GM19468 (cell line): ENCODE results near the gene GAS2L3.
"Not testable (repeated sequence)": the region's sequence is repeated elsewhere in the genome, so short reads cannot be mapped to it uniquely, and the experiment has no call there.

Experiments used
- ATAC-seq: cut with Tn5 transposase; IDR thresholded peaks from one replicate; pipeline ENCODE4 v1.9.1; 2021; ENCODE audit warnings: mild to moderate bottlenecking, moderate library complexity, moderate number of reproducible peaks; ENCODE audit not compliant: unreplicated experiment; ENCODE audit errors: extremely low read depth

Gene GAS2L3

DNA sequence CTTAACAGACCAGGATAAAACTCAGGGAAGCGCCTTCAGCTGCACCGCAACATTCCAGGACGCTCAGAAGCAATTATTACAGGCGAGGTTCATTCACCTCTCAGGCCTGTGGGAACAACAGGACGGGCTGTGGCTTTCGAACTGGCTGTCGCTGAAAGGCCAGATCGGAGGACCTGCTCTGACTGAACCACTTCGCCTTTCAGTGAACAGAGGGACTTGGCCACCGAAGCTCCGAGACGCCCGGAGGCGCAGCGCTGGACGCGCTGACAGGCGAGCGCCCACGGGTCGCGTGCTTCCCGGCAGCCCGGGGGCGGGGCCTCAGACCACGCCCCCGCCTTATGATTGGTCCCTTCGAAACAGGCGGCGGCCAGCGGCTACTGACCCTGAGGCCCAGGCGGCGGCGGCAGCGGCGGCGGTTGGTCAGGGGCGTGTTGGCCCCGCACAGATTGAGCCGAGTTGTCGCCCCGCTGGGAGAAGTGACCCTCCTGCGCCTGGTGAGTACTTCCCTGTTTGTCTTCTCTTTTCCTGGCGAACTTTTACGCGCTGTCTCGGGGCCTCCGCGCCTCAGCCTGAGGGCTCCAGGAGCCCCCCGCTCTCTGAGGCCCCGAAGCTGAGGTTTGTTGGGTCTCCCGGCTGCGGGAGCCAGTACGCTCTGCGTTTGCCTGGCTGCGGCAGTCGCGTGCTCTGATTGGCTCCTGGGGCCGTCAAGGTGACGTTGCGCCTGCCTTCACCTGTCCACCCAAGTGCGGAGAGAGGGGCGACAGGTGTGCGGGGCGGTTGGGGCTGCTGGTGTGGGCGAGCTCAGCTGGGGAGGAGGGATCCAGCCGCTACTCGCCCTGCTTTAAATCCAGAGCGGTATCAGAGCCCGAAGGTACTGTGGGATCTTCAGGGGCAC is at the start of gene GAS2L3:
Gene GAS2L3 (plus strand): TSS at position 393 of the 895 bp plus-strand sequence. CDS start 21,221 bp downstream, outside the sequence.
- peak; percentile 85 for ATAC-seq

DNA sequence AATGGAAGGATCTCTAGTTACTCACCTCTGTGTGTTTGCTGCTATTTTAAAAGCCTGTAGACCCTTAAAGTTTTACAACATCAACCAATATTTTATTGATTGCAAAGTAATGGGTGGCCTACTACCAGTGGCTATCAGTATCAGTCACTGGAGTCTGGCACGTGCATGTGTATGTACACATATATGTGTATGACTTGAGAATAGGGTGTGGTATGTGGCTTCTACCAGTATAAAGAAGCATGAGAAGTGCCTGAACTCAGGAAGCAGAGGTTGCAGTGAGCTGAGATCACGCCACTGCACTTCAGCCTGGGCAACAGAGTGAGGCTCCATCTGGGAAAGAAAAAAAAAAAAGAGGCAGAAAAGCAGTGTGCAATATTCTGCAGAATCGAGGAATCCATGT is 45.5 kb upstream of the GAS2L3 start:
- ATAC-seq: no peak

DNA sequence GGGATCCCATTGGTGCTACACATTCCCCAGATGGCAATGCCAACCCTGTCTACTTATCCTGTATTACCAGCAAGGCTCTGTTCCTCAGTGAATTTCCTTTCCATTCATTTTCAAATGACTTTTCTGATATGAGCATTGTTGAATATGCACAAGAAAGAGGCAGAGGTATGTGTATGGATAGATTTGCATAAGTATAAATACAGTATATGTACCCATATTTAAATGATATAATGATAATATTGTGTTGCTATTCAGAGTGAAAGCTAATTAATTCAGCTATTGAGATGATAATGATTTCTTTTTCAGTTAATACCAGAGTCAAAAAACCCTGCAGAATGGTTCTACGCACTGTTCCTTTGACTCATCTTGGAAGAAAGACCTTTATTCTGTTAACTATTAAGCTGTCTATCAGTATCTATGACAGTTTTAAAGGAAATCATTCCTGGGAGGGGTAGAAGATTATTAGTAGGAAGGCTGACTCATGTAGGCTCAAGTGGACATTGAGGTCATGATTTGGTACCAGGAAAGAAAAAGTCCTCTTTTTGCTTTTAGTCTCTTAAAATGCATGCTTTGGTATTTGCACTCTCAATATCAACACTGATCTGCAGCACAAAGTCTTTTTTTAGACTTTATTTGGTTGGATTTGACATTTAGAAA is 44.9 kb upstream of the GAS2L3 start:
- no peak for ATAC-seq

DNA sequence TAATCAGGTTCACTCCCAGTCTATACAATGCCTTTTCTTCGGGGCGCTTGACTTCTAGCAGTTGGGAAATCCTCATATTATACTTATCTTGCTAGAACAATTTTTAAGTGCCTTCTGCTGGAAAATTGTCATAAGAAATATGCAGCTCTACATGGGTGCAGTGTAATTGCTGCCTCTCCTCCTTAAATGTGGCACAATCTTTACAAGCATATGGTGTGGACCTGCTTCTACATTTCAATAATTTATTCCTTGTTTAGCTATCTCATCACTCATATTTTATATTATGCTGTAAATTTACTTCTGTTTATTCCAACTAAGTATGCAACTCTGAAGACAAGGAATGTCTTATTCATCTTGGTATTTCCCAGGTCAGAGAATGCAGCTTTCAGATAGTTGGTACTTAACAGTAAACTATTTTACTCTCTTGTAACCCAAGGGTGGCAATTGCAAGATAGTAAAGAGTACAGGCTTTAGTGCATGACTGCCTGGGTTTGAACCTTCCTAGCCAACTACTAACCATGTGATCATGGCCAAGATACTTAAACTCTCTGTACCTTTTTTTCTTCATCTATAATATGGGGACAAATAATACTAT is 43.6 kb upstream of the GAS2L3 start:
- no peak for ATAC-seq

DNA sequence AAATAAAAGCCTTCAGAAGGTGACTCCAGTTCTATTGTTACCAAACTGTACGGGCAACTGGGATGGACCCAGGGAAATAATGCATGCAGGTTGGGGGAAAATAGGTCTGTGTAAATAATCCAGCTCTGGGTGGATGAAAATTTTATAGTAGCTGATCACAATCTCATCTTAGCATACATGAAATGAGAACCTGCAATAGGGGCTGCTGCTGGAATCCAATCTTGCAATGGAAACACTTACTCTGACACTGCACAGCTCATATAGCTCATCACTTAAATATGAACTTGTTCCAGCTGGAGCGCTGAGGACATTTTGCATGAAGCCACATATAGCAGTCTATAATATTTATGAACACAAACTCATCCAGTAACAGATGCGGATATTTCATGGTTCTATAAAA is 40.1 kb upstream of the GAS2L3 start:
- ATAC-seq: no peak

DNA sequence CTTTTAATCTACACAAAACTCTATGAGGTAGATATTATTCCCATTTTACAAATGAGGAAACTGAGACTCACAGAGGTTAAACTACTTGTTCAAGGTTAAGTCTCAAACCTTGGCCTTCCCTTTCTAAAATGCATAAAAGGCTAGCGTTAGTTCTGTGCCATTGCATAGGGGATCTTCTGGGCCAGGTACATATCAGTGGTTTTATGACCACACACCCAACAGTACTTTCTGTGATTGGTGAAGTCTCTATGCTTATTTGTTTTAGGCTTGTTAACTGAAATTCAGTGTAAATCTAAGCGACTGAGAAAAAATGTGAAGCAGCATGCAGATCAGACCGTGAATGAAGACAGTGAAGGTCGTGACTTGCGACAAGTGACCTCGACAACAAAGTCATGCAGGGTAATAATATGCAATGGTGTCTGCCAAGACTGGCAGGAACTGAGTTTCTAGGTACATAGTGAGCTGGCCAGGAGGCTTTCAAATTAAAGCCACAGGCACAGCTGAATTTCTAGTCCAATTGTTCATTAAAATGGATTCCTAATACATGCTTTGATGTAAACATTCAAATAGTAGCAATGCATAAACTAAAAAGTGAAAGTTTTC is 38.8 kb upstream of the GAS2L3 start:
- ATAC-seq: no peak

DNA sequence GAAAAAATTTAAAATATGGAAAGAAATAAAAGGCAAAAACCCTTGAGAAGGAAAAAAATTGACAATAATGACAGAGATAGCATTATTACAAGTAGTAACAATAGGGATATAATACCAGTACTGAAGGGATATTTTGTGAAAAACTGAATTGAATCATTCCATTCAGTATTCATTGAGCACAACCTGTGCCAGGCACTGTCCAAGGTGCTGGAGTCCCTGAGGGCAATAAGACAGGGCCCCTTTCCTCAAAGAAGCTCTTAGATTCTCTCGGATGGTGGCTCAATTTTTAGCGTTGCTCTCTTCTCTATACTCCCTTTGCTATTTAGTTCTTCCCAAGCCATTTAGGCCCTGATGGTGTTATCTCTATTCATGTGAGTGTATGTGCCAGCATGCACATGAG is 34.3 kb upstream of the GAS2L3 start:
- ATAC-seq: no peak

DNA sequence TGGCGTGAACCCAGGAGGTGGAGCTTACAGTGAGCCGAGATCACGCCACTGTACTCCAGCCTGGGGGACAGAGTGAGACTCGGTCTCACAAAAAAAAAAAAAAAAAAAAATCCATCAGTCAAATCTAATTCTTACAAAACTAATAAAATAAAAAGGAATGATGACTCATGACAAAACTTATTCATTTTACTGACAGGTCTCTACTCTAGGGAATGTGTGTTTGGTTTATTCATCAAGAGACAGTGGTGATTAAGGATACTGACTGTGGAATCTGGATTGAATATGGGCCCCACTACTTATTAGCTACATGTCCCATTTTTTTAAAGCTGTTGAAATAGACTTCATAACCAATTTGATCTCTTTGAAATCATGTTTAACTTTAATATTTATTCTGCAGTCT is 29.3 kb upstream of the GAS2L3 start:
- no peak for ATAC-seq

DNA sequence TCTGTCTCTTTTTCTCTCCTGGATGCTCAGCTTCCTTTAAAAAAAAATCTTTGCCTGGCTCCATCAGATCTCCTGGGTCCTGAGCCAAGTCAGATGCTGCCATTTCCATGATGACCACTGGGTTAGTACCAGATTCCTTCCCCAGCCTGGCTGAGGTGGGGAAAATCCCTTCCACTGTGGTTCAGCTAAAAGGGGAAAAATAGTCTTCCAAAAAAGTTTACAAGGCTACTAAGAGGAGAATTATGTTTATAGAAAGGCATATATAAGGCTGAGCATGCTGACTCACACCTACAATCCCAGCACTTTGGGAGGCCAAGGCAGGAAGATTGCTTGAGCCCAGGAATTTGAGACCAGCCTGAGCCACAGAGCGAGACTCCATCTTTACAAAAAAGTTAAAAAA is 28.4 kb upstream of the GAS2L3 start:
- no peak for ATAC-seq

DNA sequence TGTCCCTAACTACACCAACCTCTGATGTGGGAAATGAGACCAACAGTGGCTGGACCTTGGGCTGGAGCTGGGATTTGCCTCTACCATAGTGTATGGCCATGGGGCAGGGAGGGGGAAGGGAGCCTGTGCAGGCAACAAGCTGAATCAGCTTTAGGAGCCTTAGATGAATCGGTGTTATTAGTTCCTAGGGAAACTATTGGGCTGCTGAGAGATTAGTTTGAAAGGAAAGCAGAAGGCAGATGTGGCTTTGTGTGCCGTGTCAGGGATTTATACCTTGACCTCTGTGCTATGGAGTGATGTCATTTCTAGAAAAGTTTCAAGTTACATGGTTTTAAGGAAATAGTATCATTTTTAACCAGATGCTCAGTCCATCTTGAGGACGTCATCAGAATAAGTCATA is 19.5 kb upstream of the GAS2L3 start:
- ATAC-seq: no peak

DNA sequence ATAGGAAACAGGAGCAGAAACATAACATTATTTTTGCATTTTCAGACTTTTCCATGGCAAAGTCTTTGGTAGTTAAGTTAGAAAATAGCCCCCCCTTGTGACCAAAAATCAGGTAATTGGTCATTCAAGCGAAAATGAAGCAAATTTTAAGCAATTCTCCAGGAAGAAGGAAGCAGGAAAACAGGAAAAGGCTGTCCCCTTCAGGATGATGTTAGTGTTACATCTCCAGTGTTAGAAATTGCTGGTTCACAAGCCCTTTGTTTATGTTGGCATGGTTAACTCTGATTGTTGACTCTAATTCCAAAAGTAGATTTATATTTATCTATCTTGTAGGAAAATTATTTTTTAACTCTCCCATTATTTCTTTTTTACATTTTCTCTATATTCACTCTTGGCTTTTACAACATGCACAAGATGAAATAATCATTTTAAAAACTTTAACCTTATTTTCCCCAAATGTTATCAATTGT is 18.8 kb upstream of the GAS2L3 start:
- ATAC-seq: no peak

DNA sequence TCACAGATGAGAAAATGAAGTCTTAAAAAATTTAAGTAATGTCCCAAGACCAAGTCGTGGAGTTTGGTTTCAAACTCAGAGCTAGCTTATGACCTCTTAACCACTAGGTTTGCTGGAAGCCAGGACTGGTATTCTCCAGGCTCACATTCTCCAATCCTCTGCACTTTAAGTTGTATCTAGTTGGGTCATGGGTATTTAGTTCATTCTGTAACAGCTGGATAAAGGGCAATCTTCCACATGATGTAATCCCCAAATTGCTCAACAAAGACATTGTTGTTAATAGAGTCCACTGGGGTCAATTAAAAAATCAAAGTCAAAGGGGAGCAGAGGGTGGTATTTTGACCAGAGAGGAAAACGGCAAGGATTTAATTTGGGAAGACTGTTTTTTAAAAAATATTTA is 17.8 kb upstream of the GAS2L3 start:
- no peak for ATAC-seq

DNA sequence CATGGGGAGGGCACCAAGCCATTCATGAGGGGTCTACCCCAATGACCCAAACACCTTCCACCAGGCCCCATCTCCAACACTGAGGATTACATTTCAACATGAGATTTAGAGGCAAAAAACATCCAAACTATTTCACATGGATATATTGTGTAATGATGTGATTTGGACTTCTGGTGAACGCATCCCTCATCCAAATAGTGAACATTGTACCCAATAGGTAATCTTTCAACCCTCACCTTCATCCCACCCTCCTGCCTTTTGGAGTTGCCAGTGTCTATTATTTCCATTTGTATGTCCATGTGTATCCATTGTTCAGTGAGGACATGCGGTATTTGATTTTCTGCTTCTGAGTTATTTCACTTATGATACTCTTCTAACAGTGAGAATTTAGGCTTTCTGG is 16.1 kb upstream of the GAS2L3 start:
- ATAC-seq: no peak

DNA sequence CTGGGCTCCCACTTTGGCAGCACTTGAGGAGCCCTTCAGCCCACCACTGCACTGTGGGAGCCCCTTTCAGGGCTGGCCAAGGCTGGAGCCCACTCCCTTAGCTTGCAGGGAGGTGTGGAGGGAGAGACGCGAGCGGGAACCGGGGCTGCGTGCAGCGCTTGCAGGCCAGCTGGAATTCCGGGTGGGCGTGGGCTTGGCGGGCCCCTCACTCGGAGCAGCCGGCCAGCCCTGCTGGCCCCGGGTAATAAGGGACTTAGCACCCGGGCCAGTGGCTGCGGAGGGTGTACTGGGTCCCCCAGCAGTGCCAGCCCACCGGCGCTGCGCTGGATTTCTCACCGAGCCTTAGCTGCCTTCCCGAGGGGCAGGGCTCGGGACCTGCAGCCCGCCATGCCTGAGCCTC is 14.2 kb upstream of the GAS2L3 start:
- ATAC-seq: not testable (repeated sequence)

DNA sequence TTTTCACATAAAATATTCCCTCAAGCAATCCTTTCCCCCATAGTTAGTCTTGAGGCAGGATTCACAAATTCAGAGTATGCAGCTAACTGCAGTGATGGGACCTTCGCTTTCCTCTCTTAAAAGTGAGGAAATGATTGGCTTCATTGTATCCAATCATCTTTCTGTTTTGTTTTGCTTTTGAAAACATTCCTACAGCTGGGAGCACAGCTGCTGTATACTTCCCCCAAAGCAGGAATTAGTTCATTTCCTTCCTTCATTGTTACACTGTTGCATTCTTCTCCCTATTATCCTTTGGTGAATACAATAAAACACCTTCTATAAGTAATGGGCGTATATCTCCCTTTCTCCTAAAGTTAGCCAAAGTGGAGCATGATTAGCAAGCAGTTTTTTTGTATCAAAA is 9.4 kb upstream of the GAS2L3 start:
- no peak for ATAC-seq

DNA sequence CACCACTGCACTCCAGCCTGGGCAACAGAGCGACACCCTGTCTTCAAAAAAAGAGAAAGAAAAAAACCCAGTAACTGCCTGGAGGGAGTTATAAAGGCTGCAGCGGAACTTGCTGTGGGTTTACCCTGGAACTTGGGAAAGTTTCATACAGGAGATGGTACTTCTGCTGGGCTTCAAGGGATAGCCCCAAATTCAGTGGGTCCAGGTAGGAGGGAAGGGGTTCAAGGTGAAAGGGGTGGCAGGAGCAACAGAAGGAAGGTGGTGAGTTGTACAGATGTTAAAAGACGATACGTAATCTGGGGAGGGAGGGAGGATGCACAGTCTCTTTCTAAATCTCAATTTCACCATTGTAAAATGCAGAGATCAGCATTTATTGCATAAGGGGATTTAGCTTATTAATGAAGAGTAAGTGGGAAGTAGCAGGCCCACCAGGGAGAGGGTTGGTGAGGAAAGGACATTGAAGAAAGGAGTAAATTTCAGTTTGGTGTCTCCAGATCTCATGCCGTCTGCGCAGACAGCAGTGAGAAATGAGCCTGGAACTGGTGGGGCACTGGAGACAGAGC is 8.5 kb upstream of the GAS2L3 start:
- ATAC-seq: no peak

DNA sequence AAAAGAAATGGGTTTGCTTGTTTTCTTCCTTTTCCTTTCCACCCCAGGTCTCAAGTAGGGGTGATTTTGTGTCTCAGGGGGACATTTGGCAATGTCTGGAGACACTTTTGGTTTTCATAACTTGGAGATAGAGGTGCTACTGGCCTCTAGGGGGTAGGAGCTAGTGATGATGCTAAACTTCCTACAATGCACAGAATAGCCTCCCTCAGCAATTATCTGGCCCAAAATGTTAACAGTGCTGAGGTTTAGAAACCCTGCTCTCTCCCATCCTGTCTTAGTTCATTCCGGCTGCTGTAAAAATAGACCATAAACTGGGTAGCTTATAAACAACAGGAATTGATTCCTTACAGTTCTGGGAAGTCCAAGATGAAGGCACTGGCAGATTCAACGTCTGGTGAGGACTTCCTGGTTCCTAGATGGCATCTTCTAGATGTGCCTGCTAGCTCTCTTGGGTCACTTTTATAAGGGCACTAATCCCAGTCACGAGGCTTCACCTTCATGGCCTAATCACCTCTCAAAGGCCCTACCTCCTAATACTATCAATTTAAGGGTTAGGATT is 7.4 kb upstream of the GAS2L3 start:
- no peak for ATAC-seq

DNA sequence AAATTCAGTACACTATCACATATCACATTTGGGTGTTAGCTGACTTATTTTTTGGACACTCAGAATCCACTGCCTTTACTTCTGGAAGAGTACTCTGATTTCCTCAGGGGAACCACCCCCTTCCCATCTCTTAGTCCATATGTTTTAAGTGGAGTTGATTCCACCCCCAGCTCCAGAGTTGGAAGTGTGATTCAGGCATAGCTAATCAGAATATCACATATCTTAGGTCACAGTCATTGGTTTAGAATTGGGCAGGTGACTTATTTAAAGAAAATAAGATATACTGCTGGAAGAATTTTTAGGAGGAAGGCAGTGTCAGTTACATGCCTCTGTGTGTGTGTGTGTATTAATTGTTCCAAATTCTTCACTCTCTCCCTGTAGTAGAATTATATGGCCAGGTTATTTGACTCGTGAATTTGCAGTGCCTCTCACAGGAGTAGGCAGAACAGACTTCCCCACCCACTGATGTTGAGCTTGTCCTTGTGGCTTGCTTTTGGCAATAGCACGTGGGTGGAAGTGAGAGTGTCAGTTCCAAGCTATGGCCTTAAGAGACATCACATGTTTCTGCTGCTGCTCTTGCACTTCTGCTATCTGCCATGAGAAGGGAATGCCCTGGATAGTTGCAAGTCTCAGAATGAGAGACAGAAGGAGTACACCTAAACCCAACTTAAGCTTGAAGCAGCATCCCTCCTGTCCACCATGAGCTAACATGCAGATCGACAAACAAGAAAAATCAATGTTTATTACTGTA is 6.4 kb upstream of the GAS2L3 start:
- peak; percentile 83 for ATAC-seq

DNA sequence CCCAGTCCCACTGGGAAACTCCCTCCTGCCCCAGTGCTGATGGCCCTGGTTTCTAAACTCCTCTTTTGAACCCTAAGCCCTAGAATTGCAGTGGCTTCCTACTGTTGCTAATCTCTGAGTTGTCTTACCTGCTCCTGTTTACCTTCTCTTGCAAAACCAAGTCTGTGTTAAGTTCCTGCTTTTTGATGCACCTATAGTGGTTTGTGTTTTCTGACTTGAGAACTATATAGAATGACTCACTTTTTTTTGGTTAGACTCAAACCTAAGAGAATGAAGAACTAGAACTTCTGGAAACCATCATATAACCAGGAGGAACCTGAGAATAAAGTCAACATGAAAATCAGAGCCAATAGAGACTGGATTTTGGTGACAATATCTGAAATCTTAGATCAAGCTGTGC is 5.5 kb upstream of the GAS2L3 start:
- ATAC-seq: no peak
